ENCODE data around the gene RRAS.

The RRAS gene

GRCh38 chr19:49651820-49652550 lies 12.0 kb upstream of the RRAS start:
- H3K27me3 ChIP-seq (ENCODE audit: control insufficient read depth, insufficient read depth, low read length), result no peaks in the 10 kb centered on the region
- no peak overlapping the region for H3K27ac ChIP-seq
- H3K9ac ChIP-seq, result no peak overlapping the region
- H3K4me3 ChIP-seq (ENCODE audit: low read depth, low read length), result no peak overlapping the region
- H3K9me3 ChIP-seq (ENCODE audit: control insufficient read depth, low read length), result no peaks in the 10 kb centered on the region
- H3K4me1 ChIP-seq, result no peaks in the 10 kb centered on the region
- TF ChIP-seq CTCF (IDR thresholded peaks at IDR 0.05), result no peak
- no peak overlapping the region for H2AFZ ChIP-seq
- H3K36me3 ChIP-seq (ENCODE audit: control insufficient read depth, insufficient read depth, low read length), result no peaks in the 10 kb centered on the region
- H3K4me2 ChIP-seq (ENCODE audit: low read length), result no peak overlapping the region
- peaks cover 9% of the 10 kb centered on the region for H3K79me2 ChIP-seq

DNA sequence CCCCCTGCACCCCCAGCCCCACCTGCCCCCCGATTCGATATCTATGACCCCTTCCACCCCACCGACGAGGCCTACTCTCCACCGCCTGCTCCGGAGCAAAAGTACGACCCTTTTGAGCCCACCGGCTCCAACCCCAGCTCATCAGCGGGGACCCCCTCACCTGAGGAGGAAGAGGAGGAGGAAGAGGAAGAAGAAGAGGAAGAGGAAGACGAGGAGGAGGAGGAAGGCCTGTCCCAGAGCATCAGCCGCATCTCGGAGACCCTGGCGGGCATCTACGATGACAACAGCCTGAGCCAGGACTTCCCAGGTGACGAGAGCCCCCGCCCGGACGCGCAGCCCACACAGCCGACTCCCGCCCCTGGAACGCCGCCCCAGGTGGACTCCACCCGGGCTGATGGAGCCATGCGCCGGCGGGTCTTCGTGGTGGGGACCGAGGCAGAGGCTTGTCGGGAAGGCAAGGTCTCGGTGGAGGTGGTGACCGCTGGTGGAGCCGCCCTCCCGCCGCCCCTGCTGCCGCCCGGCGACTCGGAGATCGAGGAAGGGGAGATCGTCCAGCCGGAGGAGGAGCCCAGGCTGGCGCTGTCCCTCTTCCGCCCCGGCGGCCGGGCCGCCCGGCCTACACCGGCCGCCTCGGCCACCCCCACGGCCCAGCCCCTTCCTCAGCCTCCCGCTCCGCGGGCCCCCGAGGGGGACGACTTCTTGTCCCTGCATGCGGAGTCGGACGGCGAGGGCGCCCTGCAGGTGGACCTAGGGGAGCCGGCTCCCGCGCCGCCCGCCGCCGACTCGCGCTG lies 11.3 kb upstream of the RRAS start:
- no peak overlapping the region for H2AFZ ChIP-seq
- no peaks in the 10 kb centered on the region for H3K4me1 ChIP-seq
- H3K9ac ChIP-seq, result no peak overlapping the region
- H3K4me2 ChIP-seq (ENCODE audit: low read length), result no peak overlapping the region
- H3K36me3 ChIP-seq (ENCODE audit: control insufficient read depth, insufficient read depth, low read length), result no peaks in the 10 kb centered on the region
- H3K27me3 ChIP-seq (ENCODE audit: control insufficient read depth, insufficient read depth, low read length), result no peaks in the 10 kb centered on the region
- no peaks in the 10 kb centered on the region for H3K9me3 ChIP-seq (ENCODE audit: control insufficient read depth, low read length)
- no peak for TF ChIP-seq CTCF (IDR thresholded peaks at IDR 0.05)
- H3K79me2 ChIP-seq, result peaks cover 15% of the 10 kb centered on the region
- H3K4me3 ChIP-seq (ENCODE audit: low read depth, low read length), result no peak overlapping the region
- no peak overlapping the region for H3K27ac ChIP-seq

- no peaks in the 10 kb centered on the region for H3K27me3 ChIP-seq (ENCODE audit: control insufficient read depth, insufficient read depth, low read length)
- H3K36me3 ChIP-seq (ENCODE audit: control insufficient read depth, insufficient read depth, low read length), result no peaks in the 10 kb centered on the region
- H3K9me3 ChIP-seq (ENCODE audit: control insufficient read depth, low read length), result no peaks in the 10 kb centered on the region
- H3K4me3 ChIP-seq (ENCODE audit: low read depth, low read length), result no peak overlapping the region
- H2AFZ ChIP-seq, result no peak overlapping the region
- H3K4me1 ChIP-seq, result peaks cover 11% of the 10 kb centered on the region
- no peak overlapping the region for H3K27ac ChIP-seq
- no peak for TF ChIP-seq CTCF (IDR thresholded peaks at IDR 0.05)
- no peak overlapping the region for H3K4me2 ChIP-seq (ENCODE audit: low read length)
- H3K9ac ChIP-seq, result no peak overlapping the region
- H3K79me2 ChIP-seq, result peaks cover 48% of the 10 kb centered on the region
Observed at GRCh38 chr19:49646586-49646985, 6.6 kb upstream of the RRAS start.

DNA sequence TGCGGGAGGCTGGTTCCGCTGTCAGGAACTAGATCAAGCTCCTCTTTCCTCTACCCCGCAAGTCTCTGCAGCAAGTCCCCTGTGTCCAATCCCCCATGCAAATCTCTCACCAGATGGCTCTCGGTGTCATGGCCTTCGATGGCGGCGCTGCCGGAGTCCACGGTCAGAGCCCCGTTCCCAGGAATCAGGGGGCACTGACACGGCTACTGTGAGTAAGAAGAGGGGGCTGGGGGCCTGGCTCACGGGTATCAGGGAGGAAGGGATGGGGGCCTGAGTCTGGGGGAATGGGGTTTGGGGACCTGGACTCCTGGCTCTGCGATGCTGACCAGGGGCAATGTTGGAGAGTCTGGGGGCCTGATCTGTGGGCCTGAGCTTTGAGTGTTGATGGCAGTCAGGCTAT lies 6.1 kb upstream of the RRAS start:
- Histone ChIP-seq H3K36me3 (ENCODE audit: control insufficient read depth, insufficient read depth, low read length) (no peaks in the 10 kb centered on the region), H3K79me2 (peaks cover 48% of the 10 kb centered on the region), H3K4me1 (peaks cover 15% of the 10 kb centered on the region), H3K4me3 (ENCODE audit: low read depth, low read length) (no peak overlapping the region), H3K9ac (no peak overlapping the region), H2AFZ (no peak overlapping the region), H3K4me2 (ENCODE audit: low read length) (no peak overlapping the region), H3K9me3 (ENCODE audit: control insufficient read depth, low read length) (no peaks in the 10 kb centered on the region), H3K27me3 (ENCODE audit: control insufficient read depth, insufficient read depth, low read length) (no peaks in the 10 kb centered on the region), H3K27ac (no peak overlapping the region)
- no peak for TF ChIP-seq CTCF (IDR thresholded peaks at IDR 0.05)
